ENCODE results near the gene TAF5L. TPM values are rescaled to one million over a fixed set of nuclear protein-coding genes. Genes with fewer than 3 reads are reported as not detected.

The TAF5L gene
- total and polyA plus RNA-seq, 2 of the 8 experiments (the other 6 are each of a cell fraction or from before 2014, with no cell fraction given) = 17.7 to 23.3 TPM

DNA sequence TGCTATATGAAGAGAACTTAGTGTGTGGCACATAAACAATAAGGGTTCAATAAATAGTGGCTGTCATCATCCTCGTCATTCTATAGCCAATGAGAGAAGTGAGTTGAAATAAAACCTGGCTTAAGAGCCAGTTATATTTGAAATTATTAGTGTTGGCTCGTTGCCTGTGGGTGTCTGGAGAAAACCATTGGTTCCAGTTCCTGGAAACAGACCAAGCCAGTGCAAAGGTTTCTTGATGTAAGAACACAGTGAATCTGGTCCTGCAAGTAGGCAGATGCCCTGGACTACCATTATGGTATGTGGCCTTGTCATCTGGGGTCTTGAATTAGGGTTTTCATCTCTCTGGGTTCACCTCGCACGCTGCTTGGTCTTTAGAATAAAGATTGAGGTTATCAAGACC, 43.4 kb upstream of the TAF5L start (continued):
- TF ChIP-seq SIX5 (IDR thresholded peaks at IDR 0.05; ENCODE audit: low read depth, low read length) = no peak
